GM18507 (cell line): ENCODE data around the gene TSKS.

Experiments used
- DNase-seq: peaks from one replicate; pipeline ENCODE4 v3.0.0; 2011; ENCODE audit warnings: low read depth; ENCODE audit not compliant: insufficient read length; ENCODE audit errors: extremely low spot score
- FAIRE-seq: peaks from 2 replicates; lab custom pipeline; 2011; peaks lifted over from hg19 to GRCh38; lab: Jason Lieb, UNC

Gene TSKS

GRCh38 chr19:49799271-49799797 lies 36.2 kb upstream of the TSKS start:
- FAIRE-seq (no peak), DNase-seq (no peak)

DNA sequence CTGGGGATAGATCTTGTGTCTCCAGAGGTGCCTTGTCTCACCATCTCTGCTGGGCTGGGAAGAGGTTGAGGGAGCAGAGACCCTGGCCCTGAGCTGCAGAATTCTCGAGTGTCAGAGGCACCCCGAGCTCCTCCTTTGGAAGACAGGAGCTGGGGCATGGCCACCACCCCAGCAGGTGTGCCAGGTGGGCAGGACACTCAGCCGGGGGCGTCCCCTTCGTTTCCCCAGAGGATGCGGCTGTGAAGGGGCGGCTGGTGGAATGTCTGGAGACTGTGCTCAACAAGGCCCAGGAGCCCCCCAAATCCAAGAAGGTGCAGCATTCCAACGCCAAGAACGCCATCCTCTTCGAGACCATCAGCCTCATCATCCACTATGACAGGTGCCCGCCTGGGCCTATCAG lies 35.5 kb upstream of the TSKS start:
- DNase-seq (no peak), FAIRE-seq (no peak)

DNA sequence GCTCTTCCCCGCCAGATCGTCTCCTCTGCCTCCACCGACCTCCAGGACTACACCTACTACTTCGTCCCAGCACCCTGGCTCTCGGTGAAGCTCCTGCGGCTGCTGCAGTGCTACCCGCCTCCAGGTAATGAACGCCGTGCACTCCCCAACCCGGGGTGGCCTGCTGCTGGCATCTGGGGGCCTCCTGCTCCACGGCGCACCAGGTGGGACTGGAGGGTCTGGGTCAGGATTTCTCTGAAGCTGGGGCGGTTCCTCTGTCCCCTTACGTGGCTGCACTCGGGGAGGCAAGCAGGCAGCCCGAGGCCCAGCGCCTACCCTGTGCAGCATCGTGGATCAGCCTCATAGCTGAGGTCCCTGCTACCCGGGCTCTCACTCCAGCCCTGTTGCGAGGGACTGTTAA lies 32.5 kb upstream of the TSKS start:
- FAIRE-seq (no peak), DNase-seq (no peak)

DNA sequence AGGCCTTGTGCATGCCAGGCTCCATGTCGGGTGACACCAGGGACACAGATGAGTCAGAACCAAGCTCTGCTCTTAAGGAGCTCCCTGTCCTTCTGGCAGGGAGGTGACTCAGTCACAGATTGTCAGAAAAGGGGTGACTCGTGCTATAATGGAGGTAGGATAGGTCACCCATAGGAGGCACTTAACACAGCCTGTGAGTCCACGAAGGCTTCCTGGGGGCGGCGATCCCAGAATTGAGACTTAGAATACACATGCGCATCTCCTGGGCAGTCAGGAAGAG lies 30.4 kb upstream of the TSKS start:
- DNase-seq (no peak), FAIRE-seq (no peak)

GRCh38 chr19:49792829-49793560 lies 29.9 kb upstream of the TSKS start:
- DNase-seq = no peak
- FAIRE-seq = no peak

DNA sequence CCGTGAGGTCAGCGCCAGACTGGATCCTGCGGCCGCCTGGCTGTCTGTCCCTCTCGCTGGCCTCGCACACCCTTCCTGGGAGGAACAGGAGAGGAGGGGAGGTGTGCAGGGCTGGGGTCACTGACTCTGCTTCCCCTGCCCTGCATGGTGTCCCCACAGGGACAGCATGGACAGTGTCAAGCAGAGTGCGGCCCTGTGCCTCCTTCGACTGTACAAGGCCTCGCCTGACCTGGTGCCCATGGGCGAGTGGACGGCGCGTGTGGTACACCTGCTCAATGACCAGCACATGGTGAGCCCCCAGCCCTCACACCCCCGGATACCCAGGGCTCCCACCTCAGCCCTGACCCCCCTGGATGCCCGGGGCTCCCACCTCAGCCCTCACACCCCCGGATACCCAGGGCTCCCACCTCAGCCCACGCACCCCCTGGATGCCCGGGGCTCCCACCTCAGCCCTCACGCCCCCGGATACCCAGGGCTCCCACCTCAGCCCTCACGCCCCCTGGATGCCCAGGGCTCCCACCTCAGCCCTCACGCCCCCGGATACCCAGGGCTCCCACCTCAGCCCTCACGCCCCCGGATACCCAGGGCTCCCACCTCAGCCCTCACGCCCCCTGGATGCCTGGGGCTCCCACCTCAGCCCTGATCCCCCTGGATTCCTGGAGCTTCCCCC lies 28.8 kb upstream of the TSKS start:
- FAIRE-seq (no peak), DNase-seq (no peak)

DNA sequence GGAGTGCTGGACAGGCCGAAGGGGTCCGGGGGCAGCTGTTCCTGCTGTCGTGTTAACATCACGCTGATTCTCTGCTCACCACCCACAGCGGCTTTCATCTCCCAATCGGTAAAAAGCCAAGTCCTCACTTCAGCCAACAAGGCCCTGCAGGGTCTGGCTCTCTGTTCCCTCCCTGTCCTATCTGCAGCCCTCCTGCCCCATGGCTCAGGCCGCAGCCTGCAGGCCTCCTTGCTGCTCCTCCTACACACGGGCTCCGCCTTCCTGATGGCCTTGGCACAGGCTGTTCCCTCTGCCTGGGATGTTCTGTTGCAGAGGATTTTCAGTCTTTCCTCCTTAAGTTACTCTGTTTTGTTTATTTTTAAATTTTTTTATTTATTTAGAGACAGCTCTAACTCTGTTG lies 27.8 kb upstream of the TSKS start:
- DNase-seq (no peak), FAIRE-seq (no peak)

- no peak for DNase-seq
- FAIRE-seq = no peak
These were observed 25.8 kb upstream of the TSKS start for GRCh38 chr19:49788857-49789256.

DNA sequence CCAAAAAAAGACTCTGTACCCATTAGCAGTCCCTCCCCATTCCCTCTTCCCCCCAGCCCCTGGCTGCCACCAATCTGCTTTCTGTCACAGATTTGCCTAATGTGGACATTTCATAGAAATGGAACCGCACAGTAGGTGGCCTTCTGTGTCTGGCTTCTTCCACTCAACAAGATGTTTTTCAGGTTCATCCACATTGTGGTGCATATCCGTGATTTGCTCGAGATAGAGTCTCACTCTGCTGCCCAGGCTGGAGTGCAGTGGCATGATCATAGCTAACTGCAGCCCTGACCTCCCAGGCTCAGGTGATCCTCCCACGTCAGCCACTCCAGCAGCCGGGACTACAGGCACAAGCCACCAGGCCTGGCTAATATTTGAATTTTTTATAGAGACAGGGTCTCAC lies 24.6 kb upstream of the TSKS start:
- FAIRE-seq = no peak
- no peak for DNase-seq

DNA sequence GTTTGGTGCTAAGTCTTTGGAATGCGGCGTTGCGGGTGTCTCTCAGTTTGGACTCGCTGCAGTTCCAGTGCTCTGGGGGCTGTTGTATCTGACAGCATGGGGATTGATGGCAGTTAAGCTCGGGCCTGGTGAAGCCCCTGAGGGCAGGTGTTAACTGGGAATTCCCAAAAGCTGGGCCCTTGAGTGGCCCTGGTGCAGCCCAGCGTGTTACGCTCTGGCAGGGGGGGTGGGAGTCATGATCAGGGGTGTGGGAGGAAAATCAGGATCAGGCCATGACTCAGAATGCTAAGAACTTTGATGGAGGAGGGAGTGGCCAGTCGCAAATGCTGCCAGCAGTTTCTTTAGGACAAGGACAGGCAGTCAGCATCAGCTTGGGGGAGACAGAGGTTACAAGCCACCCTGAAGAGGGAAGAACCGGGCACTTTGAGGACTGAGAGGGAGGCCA lies 23.3 kb upstream of the TSKS start:
- DNase-seq (no peak), FAIRE-seq (no peak)

GRCh38 chr19:49782515-49782914 lies 19.4 kb upstream of the TSKS start:
- no peak for FAIRE-seq
- no peak for DNase-seq

DNA sequence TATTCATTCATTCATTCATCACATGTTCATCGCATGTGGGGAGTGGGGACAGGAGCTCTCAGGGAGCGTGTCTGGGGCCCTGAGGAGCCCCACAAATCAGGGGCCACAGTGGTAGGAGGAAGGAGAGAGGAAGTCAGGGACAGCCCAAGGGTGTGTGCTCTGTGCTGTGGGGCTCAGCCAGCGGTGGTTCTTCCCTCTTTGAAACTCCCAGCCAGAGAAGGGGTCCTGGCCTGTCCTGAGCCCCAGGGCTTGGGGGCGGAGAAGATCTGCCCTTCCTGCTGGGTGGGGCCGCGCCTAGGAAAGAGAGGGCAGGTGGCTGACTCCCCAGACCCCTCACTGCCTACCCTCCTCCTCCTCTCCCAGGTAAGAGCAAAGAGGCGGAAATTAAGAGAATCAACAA lies 18.3 kb upstream of the TSKS start:
- DNase-seq = no peak
- no peak for FAIRE-seq

DNA sequence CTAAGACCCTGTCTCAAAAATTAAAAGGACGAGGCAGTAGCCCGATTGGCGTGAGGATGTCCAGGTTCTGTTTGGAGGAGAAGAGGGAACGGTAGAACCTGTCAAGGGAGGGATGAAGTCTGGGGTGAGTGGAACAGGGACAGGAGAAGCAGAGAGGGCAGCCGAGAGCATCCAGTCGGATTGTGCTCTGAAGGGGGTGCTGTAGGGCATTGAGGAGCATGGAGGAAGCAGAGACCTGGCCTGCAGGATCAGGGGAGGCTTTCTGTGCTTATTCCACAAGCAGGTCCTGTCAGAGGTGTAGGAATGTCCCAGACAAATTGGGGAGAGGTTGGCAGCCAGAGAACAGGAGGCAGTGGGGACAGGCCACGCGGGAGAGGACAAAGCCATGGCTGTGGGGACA lies 17.8 kb upstream of the TSKS start:
- FAIRE-seq (no peak), DNase-seq (no peak)

- FAIRE-seq (peak; percentile 64), DNase-seq (no peak)
These were observed 16.8 kb upstream of the TSKS start for GRCh38 chr19:49779731-49780555.

- no peak for FAIRE-seq
- DNase-seq = no peak
These were observed 13.3 kb upstream of the TSKS start for GRCh38 chr19:49776371-49776764.

- DNase-seq = no peak
These were observed 12.8 kb upstream of the TSKS start for GRCh38 chr19:49775742-49776370.

DNA sequence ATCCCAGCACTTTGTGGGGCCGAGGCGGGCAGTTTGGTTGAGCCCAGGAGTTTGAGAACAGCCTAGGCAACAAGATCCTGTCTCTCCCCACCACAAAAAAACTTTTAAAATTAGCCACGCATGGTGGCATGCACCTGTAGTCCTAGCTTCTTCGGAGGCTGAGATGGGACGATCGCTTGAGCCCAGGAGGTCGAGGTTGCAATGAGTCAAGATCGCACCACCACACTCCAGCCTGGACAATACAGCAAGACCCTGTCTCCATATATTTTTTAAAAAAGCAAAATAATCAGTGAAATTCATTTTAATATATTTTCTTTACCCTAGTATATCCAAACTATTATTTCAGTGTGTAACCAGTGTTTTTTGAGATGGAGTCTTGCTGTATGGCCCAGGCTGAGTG lies 11.9 kb upstream of the TSKS start:
- no peak for FAIRE-seq
- no peak for DNase-seq

More at GRCh38 chr19:49775742-49776370, 12.8 kb upstream of the TSKS start:
- FAIRE-seq = no peak

DNA sequence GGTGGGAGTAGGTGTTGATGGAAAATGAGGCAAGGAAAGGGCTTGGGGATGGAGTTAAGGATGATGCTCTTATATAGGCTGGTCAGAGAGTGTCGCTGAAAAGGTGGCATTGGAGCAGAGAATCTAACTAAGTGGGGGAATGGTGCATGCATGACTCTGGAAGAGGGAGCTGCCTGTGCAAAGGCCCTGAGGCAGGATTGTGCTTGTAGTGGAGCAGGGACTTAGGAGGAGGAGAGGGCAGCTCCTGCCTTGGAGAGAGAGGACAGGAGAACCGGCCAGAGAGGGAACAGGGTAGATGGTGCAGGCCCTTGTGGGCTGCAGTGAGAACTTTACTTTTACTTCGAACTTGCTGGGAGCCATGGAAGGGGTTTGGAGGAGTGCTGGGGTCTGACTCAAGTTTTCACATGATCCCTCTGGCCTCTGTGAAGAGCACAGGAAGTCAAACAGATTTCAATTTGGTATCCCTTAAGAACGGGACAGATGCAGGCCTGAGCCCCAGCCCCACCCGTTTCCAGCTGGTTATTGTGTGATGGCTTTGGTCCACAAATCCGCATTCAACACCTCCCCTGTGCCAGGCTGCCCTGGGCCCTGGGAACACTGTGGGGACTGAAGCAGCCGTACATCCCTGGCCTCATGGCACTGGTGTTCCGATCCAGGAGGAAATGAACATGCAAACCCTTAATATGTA lies 10.7 kb upstream of the TSKS start:
- no peak for DNase-seq
- no peak for FAIRE-seq

DNA sequence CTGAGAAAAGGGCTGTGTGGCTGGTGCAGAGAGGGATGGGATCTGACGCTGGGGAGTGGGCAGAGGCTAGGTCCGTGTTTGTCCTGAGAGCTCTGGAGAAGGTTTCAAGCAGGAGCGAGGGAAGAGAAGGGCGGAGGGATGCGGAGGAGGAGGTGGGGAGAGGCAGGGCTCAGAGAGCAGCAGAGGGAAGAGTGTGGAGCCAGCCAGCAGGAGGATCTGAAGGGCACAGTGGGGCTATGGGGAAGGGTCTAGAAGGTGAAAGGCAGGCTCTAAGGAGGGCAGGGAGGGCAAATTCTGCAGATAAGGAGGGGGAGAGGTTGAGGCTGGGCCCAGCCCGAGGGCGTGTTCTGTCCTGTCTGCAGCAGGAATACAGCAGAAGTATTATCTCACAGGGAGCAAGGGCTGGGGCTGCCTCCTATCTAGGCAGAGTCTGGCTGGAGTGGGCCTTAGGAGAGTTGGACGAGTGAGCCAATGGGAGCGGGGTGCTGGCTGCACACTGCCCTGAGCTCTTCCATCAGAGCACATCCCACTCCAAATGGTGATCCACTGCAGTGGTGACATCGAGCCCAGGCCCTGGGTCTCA lies 9.8 kb upstream of the TSKS start:
- DNase-seq (no peak), FAIRE-seq (no peak)
